DOHH2 (cell line): Measurements from ENCODE around the gene AGBL4.
"Not testable (repeated sequence)": the region's sequence is repeated elsewhere in the genome, so short reads cannot be mapped to it uniquely, and the experiment has no call there.

Experiments
- H3F3A ChIP-seq: fragments of 200-600 bp; sonication (generic), shearing (Covaris generic); 2 replicates; pipeline ENCODE4 v1.6.0; 2016; ENCODE audit warnings: antibody characterized with exemption, mild to moderate bottlenecking; ENCODE audit not compliant: control insufficient read depth, insufficient read depth
- H3K27ac ChIP-seq: fragments of 200-600 bp; sonication (generic); 2 replicates; pipeline ENCODE4 v1.5.1; 2014; ENCODE audit warnings: low read depth, mild to moderate bottlenecking, low read length, moderate library complexity
- H3K27me3 ChIP-seq: fragments of 200-600 bp; sonication (generic); 2 replicates; pipeline ENCODE4 v1.6.1; 2014; ENCODE audit warnings: mild to moderate bottlenecking, low read length, mixed read lengths; ENCODE audit not compliant: control insufficient read depth
- H3K36me3 ChIP-seq: fragments of 200-600 bp; sonication (generic); 2 replicates; pipeline ENCODE4 v1.6.1; 2014; ENCODE audit warnings: mild to moderate bottlenecking, low read length, moderate library complexity, mixed read lengths; ENCODE audit not compliant: control insufficient read depth
- H3K4me1 ChIP-seq: fragments of 200-600 bp; sonication (generic); 2 replicates; pipeline ENCODE4 v1.6.1; 2014; ENCODE audit warnings: mild to moderate bottlenecking, low read length, mixed read lengths; ENCODE audit not compliant: control insufficient read depth
- H3K4me2 ChIP-seq: fragments of 200-600 bp; sonication (generic); 2 replicates; pipeline ENCODE4 v1.6.0; 2014; ENCODE audit warnings: mild to moderate bottlenecking, low read length, moderate library complexity
- H3K4me3 ChIP-seq: fragments of 200-600 bp; sonication (generic); 2 replicates; pipeline ENCODE4 v1.5.1; 2014; ENCODE audit warnings: mild to moderate bottlenecking, low read length, mixed read lengths
- H3K79me2 ChIP-seq: fragments of 200-600 bp; sonication (generic); 2 replicates; pipeline ENCODE4 v1.6.1; 2014; ENCODE audit warnings: mild to moderate bottlenecking, low read length, mixed read lengths; ENCODE audit not compliant: control insufficient read depth
- H3K9me2 ChIP-seq: fragments of 200-600 bp; sonication (generic); replicated peaks from 2 replicates; pipeline ENCODE4 v1.6.1; 2014; ENCODE audit warnings: mild to moderate bottlenecking, low read length, mixed read lengths; ENCODE audit not compliant: control insufficient read depth
- H3K9me3 ChIP-seq: fragments of 200-600 bp; sonication (generic); 2 replicates; pipeline ENCODE4 v1.6.1; 2014; ENCODE audit warnings: antibody characterized with exemption, low read length, mixed read lengths; ENCODE audit not compliant: control insufficient read depth, insufficient read depth
- H4K20me1 ChIP-seq: fragments of 200-600 bp; sonication (generic); 2 replicates; pipeline ENCODE4 v1.6.0; 2014; ENCODE audit warnings: low read depth, mild to moderate bottlenecking, antibody characterized with exemption, low read length, moderate library complexity; ENCODE audit not compliant: control insufficient read depth, insufficient read depth
- CTCF ChIP-seq: fragments of 200-600 bp; sonication (generic); IDR thresholded peaks from one replicate; pipeline ENCODE4 v1.5.1; 2014; ENCODE audit warnings: antibody characterized with exemption, mild to moderate bottlenecking, low read depth, low read length; ENCODE audit not compliant: poor library complexity, severe bottlenecking
- EZH2phosphoT487 ChIP-seq: fragments of 200-600 bp; sonication (generic); IDR thresholded peaks from 2 replicates; pipeline ENCODE4 v1.6.1; 2017; ENCODE audit warnings: borderline replicate concordance, mild to moderate bottlenecking, antibody characterized with exemption, low read length, moderate library complexity, mixed read lengths

The AGBL4 gene

GRCh38 chr1:49995734-49996133 lies 28.0 kb downstream of the AGBL4 start:
- H3K4me1 ChIP-seq, result no peaks in the 10 kb centered on the region
- no peak overlapping the region for H3K4me2 ChIP-seq
- H3K27ac ChIP-seq, result no peak overlapping the region
- H4K20me1 ChIP-seq, result no peaks in the 10 kb centered on the region
- no peak overlapping the region for H3K4me3 ChIP-seq
- H3K79me2 ChIP-seq, result no peaks in the 10 kb centered on the region
- no peaks in the 10 kb centered on the region for H3K9me3 ChIP-seq
- no peaks in the 10 kb centered on the region for H3K9me2 ChIP-seq
- no peaks in the 10 kb centered on the region for H3K36me3 ChIP-seq
- TF ChIP-seq EZH2phosphoT487, result no peak
- TF ChIP-seq CTCF, result no peak
- H3K27me3 ChIP-seq, result no peaks in the 10 kb centered on the region
- H3F3A ChIP-seq, result no peaks in the 10 kb centered on the region

- TF ChIP-seq EZH2phosphoT487 (no peak), CTCF (no peak)
- no peak overlapping the region for H3K27ac ChIP-seq
- no peak overlapping the region for H3K4me2 ChIP-seq
- H3K9me2 ChIP-seq, result no peaks in the 10 kb centered on the region; the same call in 1 of the 2 replicates
- H3K4me3 ChIP-seq, result no peak overlapping the region
- no peaks in the 10 kb centered on the region for H3K9me3 ChIP-seq
- no peaks in the 10 kb centered on the region for H3F3A ChIP-seq
- H3K79me2 ChIP-seq, result no peaks in the 10 kb centered on the region
- no peaks in the 10 kb centered on the region for H3K4me1 ChIP-seq
- H4K20me1 ChIP-seq, result no peaks in the 10 kb centered on the region
- no peaks in the 10 kb centered on the region for H3K36me3 ChIP-seq
- H3K27me3 ChIP-seq, result no peaks in the 10 kb centered on the region
Observed at GRCh38 chr1:49971088-49971487, 52.7 kb downstream of the AGBL4 start.

- no peaks in the 10 kb centered on the region for H3K9me2 ChIP-seq
- no peaks in the 10 kb centered on the region for H3F3A ChIP-seq
- H3K4me2 ChIP-seq, result no peak overlapping the region
- no peaks in the 10 kb centered on the region for H3K9me3 ChIP-seq
- H3K79me2 ChIP-seq, result no peaks in the 10 kb centered on the region
- no peak overlapping the region for H3K4me3 ChIP-seq
- H4K20me1 ChIP-seq, result no peaks in the 10 kb centered on the region
- no peak overlapping the region for H3K27ac ChIP-seq
- H3K4me1 ChIP-seq, result no peaks in the 10 kb centered on the region
- no peak for TF ChIP-seq EZH2phosphoT487
- TF ChIP-seq CTCF, result no peak
- H3K36me3 ChIP-seq, result no peaks in the 10 kb centered on the region
- H3K27me3 ChIP-seq, result no peaks in the 10 kb centered on the region
Observed at GRCh38 chr1:49951385-49951784, 72.4 kb downstream of the AGBL4 start.

GRCh38 chr1:49915301-49915700 lies 108.5 kb downstream of the AGBL4 start:
- not testable (repeated sequence) for H3K4me3 ChIP-seq, H3K27ac ChIP-seq, H3K9me2 ChIP-seq, H3K4me1 ChIP-seq, H4K20me1 ChIP-seq, H3K36me3 ChIP-seq, H3K27me3 ChIP-seq, H3K9me3 ChIP-seq, H3K79me2 ChIP-seq, H3K4me2 ChIP-seq, H3F3A ChIP-seq
